CD14-positive monocyte (primary cell): Measurements from ENCODE around the gene ABCG8. TPM values are rescaled to one million over a fixed set of nuclear protein-coding genes. Genes with fewer than 3 reads are reported as not detected.
A peak's percentile ranks its signal among the peaks of the same experiment; 100 is the strongest.

Experiments used
- DNase-seq, 3 donors: peaks; one replicate each; pipeline ENCODE4 v3.0.0-alpha.2; 2011 to 2022
- H2AFZ ChIP-seq: 2 replicates; pipeline ENCODE4 v1.6.0; 2012; ENCODE audit warnings: mild to moderate bottlenecking, low read depth, low read length, inconsistent platforms; ENCODE audit not compliant: insufficient read depth, poor library complexity, severe bottlenecking
- H3K27ac ChIP-seq, 2 donors: 1 replicate in 1 of 2; 2 replicates in 1 of 2; pipeline ENCODE4 v1.5.1; 2012 to 2013; ENCODE audit warnings: low read length in 2 of 2, control low read depth in 1 of 2, inconsistent platforms in 1 of 2, low read depth in 1 of 2, mild to moderate bottlenecking in 1 of 2
- H3K27me3 ChIP-seq, 2 donors: one replicate each; pipeline versions ENCODE4 v1.6.0 to v1.6.1; 2011 to 2013; ENCODE audit warnings: low read length in 2 of 2; ENCODE audit not compliant: control insufficient read depth in 2 of 2, insufficient read depth in 2 of 2
- H3K36me3 ChIP-seq, 2 donors: replicated peaks in 1 of 2; 1 replicate in 1 of 2; 2 replicates in 1 of 2; pipeline versions ENCODE4 v1.5.1 to v1.6.1; 2012 to 2013; ENCODE audit warnings: low read length in 2 of 2, control low read depth in 1 of 2, inconsistent platforms in 1 of 2, mild to moderate bottlenecking in 1 of 2; ENCODE audit not compliant: insufficient read depth in 2 of 2, control insufficient read depth in 1 of 2
- H3K4me1 ChIP-seq, 2 donors: 1 replicate in 1 of 2; 2 replicates in 1 of 2; pipeline versions ENCODE4 v1.5.1 to v1.6.1; 2012 to 2013; ENCODE audit warnings: low read length in 2 of 2, control low read depth in 1 of 2, inconsistent platforms in 1 of 2, mild to moderate bottlenecking in 1 of 2, moderate library complexity in 1 of 2; ENCODE audit not compliant: insufficient read depth in 2 of 2, control insufficient read depth in 1 of 2
- H3K4me2 ChIP-seq: replicated peaks from 2 replicates; pipeline ENCODE3; 2012; ENCODE audit warnings: low read length, moderate library complexity, mild to moderate bottlenecking; ENCODE audit not compliant: poor library complexity, severe bottlenecking; ENCODE audit errors: extremely low read depth
- H3K4me3 ChIP-seq, 3 experiments: fragments of 200-600 bp in 1 of 3; sonication (generic) in 1 of 3; replicated peaks in 1 of 3; 1 replicate in 2 of 3; 2 replicates in 1 of 3; pipeline ENCODE4 v1.5.1; 2011 to 2013; ENCODE audit warnings: low read length in 3 of 3, mild to moderate bottlenecking in 3 of 3, control low read depth in 2 of 3, low read depth in 2 of 3, inconsistent platforms in 1 of 3, moderate library complexity in 1 of 3
- H3K79me2 ChIP-seq: 2 replicates; pipeline ENCODE4 v1.6.0; 2012; ENCODE audit warnings: mild to moderate bottlenecking, control low read depth, inconsistent platforms, low read length, moderate library complexity; ENCODE audit not compliant: insufficient read depth
- H3K9ac ChIP-seq: 2 replicates; pipeline ENCODE4 v1.6.0; 2017; ENCODE audit warnings: low read length, mild to moderate bottlenecking; ENCODE audit not compliant: insufficient read depth, poor library complexity, severe bottlenecking
- H3K9me3 ChIP-seq, 2 donors: replicated peaks in 1 of 2; 1 replicate in 1 of 2; 2 replicates in 1 of 2; pipeline versions ENCODE4 v1.5.1 to v1.6.1; 2012 to 2013; ENCODE audit warnings: low read length in 2 of 2, control low read depth in 1 of 2; ENCODE audit not compliant: control insufficient read depth in 1 of 2, insufficient read depth in 1 of 2
- H4K20me1 ChIP-seq: 2 replicates; pipeline ENCODE4 v1.6.0; 2012; ENCODE audit warnings: mild to moderate bottlenecking, low read length, control low read depth, moderate library complexity; ENCODE audit not compliant: insufficient read depth
- H3K27ac Mint-ChIP-seq, 7 donors: one replicate each; pipeline ENCODE4 v1.8.0; 2020; ENCODE audit warnings: mild to moderate bottlenecking in 7 of 7, mixed read lengths in 7 of 7, moderate library complexity in 6 of 7, inconsistent platforms in 2 of 7
- H3K27me3 Mint-ChIP-seq, 3 donors: one replicate each; pipeline ENCODE4 v1.8.0; 2021 to 2022; ENCODE audit warnings: low read depth in 3 of 3, mild to moderate bottlenecking in 3 of 3, mixed read lengths in 3 of 3, moderate library complexity in 3 of 3, inconsistent platforms in 1 of 3
- H3K36me3 Mint-ChIP-seq, 2 donors: one replicate each; pipeline ENCODE4 v1.8.0; 2020; ENCODE audit warnings: mixed read lengths in 2 of 2, inconsistent platforms in 1 of 2, mild to moderate bottlenecking in 1 of 2
- H3K4me1 Mint-ChIP-seq: one replicate; pipeline ENCODE4 v1.8.0; 2020; ENCODE audit warnings: mild to moderate bottlenecking, mixed read lengths
- H3K4me3 Mint-ChIP-seq, 2 donors: one replicate each; pipeline ENCODE4 v1.8.0; 2020; ENCODE audit warnings: mild to moderate bottlenecking in 2 of 2, mixed read lengths in 2 of 2, moderate library complexity in 1 of 2
- H3K9me3 Mint-ChIP-seq, 7 donors: one replicate each; pipeline ENCODE4 v1.8.0; 2020 to 2022; ENCODE audit warnings: mixed read lengths in 7 of 7, mild to moderate bottlenecking in 6 of 7, moderate library complexity in 6 of 7, inconsistent platforms in 2 of 7
- WGBS: methylation state at CpG from one replicate; pipeline ENCODE4 v1.1.5; 2013; ENCODE audit warnings: missing lambda C conversion rate; ENCODE audit not compliant: insufficient coverage; 5-methylcytosine and 5-hydroxymethylcytosine counted together
- intact Hi-C, 2 donors: fragments of 100-400 bp; cut with micrococcal nuclease; formaldehyde crosslinking; loops; one replicate each; pipeline versions ENCODE4 v1.15.0 to v1.15.1; 2023
- polyA plus RNA-seq, 3 donors: library from polyadenylated mRNA; depleted of rRNA in 1 of 3; unstranded in 2 of 3; stranded (reverse) in 1 of 3; fragments of 300-500 nt in 2 of 3; fragments of >200 nt in 1 of 3; fragmentation: Illumina TruSeq in 2 of 3; gene quantifications; 1 replicate in 2 of 3; 2 replicates in 1 of 3; pipeline ENCODE4 v1.2.3, GENCODE V29; 2012 to 2021
- TF ChIP-seq, protein P1 (sequence below): fragments of 200-600 bp; IDR thresholded peaks from one replicate; pipeline ENCODE4 v1.8.0; 2022; ENCODE audit warnings: antibody characterized with exemption, mild to moderate bottlenecking

Gene ABCG8
- polyA plus RNA-seq, 3 donors = not detected

DNA sequence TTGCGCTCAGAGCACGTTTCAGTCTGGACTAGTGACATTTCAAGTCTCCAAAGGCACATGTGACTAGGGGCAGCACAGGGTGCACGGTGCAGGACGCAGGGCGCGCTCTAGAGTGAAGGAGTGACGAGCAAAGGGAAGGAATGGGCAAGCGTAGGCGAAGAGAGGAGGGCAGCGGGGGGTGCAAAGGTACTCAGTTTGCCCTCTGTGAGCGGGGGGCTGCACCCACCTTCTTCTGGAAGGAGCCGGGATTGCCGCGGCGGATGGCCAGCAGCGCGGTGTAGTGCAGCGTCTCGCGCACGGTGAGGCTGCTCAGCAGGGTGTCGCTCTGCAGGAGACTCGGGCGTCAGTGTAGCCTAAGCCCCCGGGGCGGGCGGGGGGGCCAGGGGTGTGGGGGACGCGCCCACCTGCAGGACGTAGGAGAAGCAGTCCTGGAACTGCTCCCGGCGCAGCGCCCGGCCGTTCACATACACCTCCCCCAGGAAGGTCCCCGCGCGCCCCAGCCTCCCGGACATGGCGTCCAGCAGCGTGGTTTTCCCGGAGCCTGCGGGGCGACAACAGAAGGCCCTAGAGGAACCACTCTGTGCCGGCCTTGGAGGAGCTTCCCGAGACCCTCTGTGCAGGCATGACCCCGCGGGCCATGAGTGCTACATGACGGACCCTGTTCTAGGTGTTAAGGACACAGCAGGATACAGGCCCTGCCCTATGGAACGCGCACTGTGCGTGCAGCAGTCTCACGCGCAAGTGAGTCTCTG lies 7.1 kb upstream of the ABCG8 start:
- Mint-ChIP-seq H3K27me3 (peaks cover 21 to 45% (median 36%) of the 10 kb centered on the region in 3 donors), H3K4me1 (peaks cover 4% of the 10 kb centered on the region), H3K9me3 (peaks cover 0 to 2% (median 0%) of the 10 kb centered on the region in 7 donors), H3K36me3 (no peaks in the 10 kb centered on the region), H3K4me3 (peak overlapping the region in 1 of 2 donors; percentile 82), H3K27ac (no peak overlapping the region)
- no peaks in the 10 kb centered on the region for H3K4me1 ChIP-seq
- peaks cover 5 to 30% of the 10 kb centered on the region in 2 donors for H3K27me3 ChIP-seq
- no peaks in the 10 kb centered on the region for H3K79me2 ChIP-seq
- no peak overlapping the region for H3K4me2 ChIP-seq
- 7% methylated on average over 54 of the region's 54 CpGs for WGBS
- H3K27ac ChIP-seq = no peak overlapping the region
- no peak for DNase-seq
- H3K9ac ChIP-seq = no peak overlapping the region
- no peak overlapping the region for H2AFZ ChIP-seq
- H4K20me1 ChIP-seq = no peaks in the 10 kb centered on the region
- TF ChIP-seq, protein P1, sequence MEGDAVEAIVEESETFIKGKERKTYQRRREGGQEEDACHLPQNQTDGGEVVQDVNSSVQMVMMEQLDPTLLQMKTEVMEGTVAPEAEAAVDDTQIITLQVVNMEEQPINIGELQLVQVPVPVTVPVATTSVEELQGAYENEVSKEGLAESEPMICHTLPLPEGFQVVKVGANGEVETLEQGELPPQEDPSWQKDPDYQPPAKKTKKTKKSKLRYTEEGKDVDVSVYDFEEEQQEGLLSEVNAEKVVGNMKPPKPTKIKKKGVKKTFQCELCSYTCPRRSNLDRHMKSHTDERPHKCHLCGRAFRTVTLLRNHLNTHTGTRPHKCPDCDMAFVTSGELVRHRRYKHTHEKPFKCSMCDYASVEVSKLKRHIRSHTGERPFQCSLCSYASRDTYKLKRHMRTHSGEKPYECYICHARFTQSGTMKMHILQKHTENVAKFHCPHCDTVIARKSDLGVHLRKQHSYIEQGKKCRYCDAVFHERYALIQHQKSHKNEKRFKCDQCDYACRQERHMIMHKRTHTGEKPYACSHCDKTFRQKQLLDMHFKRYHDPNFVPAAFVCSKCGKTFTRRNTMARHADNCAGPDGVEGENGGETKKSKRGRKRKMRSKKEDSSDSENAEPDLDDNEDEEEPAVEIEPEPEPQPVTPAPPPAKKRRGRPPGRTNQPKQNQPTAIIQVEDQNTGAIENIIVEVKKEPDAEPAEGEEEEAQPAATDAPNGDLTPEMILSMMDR = no peak
- no peaks in the 10 kb centered on the region for H3K36me3 ChIP-seq
- H3K9me3 ChIP-seq = no peaks in the 10 kb centered on the region
- intact Hi-C loops = no loop called here
- H3K4me3 ChIP-seq = no peak overlapping the region

DNA sequence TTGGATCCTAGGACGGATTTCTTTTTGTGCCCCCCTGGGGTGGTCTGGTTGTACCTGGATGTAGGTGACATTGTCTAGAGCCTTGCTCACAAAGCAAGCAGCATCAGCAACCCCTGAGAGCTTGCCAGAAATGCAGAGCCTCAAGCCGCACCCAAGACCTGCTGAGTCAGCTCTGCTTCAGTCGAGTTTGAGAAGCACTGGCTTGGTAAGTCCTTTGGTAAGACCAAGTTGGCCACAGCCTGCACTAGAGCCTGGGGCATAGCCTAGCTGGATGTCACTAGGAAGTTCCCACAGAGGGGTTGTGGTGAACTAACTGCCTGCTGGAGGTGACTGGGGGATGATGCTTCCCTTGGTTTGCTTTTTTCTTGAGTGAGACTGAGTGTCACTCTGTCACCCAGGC lies 6.3 kb upstream of the ABCG8 start:
- H3K36me3 Mint-ChIP-seq = no peaks in the 10 kb centered on the region
- Histone ChIP-seq H3K9ac (no peak overlapping the region), H3K27ac (no peak overlapping the region), H4K20me1 (no peaks in the 10 kb centered on the region), H3K4me3 (no peak overlapping the region), H3K79me2 (no peaks in the 10 kb centered on the region), H3K36me3 (no peaks in the 10 kb centered on the region), H3K9me3 (no peaks in the 10 kb centered on the region), H3K4me2 (no peak overlapping the region), H3K4me1 (no peaks in the 10 kb centered on the region), H2AFZ (no peak overlapping the region), H3K27me3 (peaks cover 5 to 30% of the 10 kb centered on the region in 2 donors)
- H3K27ac Mint-ChIP-seq = no peak overlapping the region
- no peak for DNase-seq
- peaks cover 0 to 2% (median 0%) of the 10 kb centered on the region in 7 donors for H3K9me3 Mint-ChIP-seq
- H3K4me3 Mint-ChIP-seq = peak overlapping the region in 1 of 2 donors; percentile 46
- H3K4me1 Mint-ChIP-seq = peaks cover 4% of the 10 kb centered on the region
- 66% methylated on average over 3 of the region's 3 CpGs for WGBS
- TF ChIP-seq, protein P1 = no peak
- intact Hi-C loops = no loop called here
- peaks cover 21 to 45% (median 34%) of the 10 kb centered on the region in 3 donors for H3K27me3 Mint-ChIP-seq
